Tibial artery (tissue), 4 donors: ENCODE results near the gene CDH5.

Source experiments
- DNase-seq, 2 donors: peaks; one replicate each; pipeline ENCODE4 v3.0.0-alpha.2; 2019
- H3K27ac ChIP-seq, 2 donors: fragments of 200-600 bp; sonication (generic) in 1 of 2; 1 replicate in 1 of 2; 2 replicates in 1 of 2; pipeline ENCODE4 v1.5.1; 2018 to 2019; ENCODE audit warnings: mild to moderate bottlenecking in 1 of 2
- H3K27me3 ChIP-seq, 2 donors: fragments of 200-600 bp; sonication (generic) in 1 of 2; one replicate each; pipeline versions ENCODE4 v1.5.1 to v1.6.0; 2016 to 2019
- H3K36me3 ChIP-seq, 3 donors: fragments of 200-600 bp; sonication (generic) in 2 of 3; one replicate each; pipeline ENCODE4 v1.5.1; 2016 to 2019; ENCODE audit warnings: mild to moderate bottlenecking in 2 of 3
- H3K4me1 ChIP-seq, 4 donors: fragments of 200-600 bp; sonication (generic) in 2 of 4; 1 replicate in 3 of 4; 2 replicates in 1 of 4; pipeline ENCODE4 v1.5.1; 2016 to 2019
- H3K4me3 ChIP-seq, 2 donors: fragments of 200-600 bp; sonication (generic) in 1 of 2; 1 replicate in 1 of 2; 2 replicates in 1 of 2; pipeline ENCODE4 v1.5.1; 2018 to 2019; ENCODE audit warnings: mild to moderate bottlenecking in 2 of 2
- H3K9me3 ChIP-seq, 3 donors: fragments of 200-600 bp; sonication (generic) in 1 of 3; one replicate each; pipeline ENCODE4 v1.5.1; 2016 to 2019
- CTCF ChIP-seq, 2 experiments: fragments of 200-600 bp in 1 of 2; fragments of 450-650 bp in 1 of 2; IDR thresholded peaks; one replicate each; pipeline ENCODE4 v1.5.1; 2017 to 2019; ENCODE audit warnings: antibody characterized with exemption in 2 of 2, mild to moderate bottlenecking in 1 of 2, moderate library complexity in 1 of 2
- intact Hi-C: fragments of 100-400 bp; cut with DNase I; formaldehyde crosslinking; loops from one replicate; pipeline ENCODE4 v1.15.0; 2023; ENCODE audit warnings: low total_unique reads

CDH5 gene

DNA sequence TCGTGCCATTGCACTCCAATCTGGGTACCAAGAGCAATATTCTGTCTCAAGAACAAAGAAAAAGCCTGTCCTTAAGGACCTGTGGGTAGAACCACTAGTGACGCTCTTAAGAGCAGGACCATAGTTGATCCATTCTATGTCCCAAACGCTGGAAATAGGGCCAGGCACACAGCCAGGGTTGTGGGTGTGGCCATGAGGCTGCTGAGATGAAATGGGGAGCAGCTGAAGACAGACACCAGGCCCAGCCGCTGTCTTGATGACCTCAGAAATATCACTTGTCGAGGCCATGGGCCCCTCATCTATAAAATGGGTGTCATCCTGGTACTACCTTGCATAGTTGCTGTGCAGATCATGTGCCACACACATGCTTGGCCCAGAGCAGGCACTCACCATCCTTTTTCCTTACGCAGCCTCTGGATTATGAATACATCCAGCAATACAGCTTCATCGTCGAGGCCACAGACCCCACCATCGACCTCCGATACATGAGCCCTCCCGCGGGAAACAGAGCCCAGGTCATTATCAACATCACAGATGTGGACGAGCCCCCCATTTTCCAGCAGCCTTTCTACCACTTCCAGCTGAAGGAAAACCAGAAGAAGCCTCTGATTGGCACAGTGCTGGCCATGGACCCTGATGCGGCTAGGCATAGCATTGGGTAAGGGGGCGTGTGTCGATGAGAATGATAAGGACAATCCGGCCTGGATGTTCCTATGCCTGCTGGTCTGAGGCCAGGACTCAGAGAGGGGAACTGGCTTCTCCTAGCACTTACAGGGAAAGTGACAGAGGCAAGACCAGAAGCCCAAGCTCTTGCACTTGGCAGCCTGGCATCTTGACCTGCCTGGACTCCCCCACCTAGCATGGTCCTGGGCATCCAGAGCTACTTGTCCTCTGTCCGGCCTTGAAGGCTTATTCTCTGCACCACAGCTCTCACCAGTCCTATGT, 25.5 kb downstream of the CDH5 start:
- Histone ChIP-seq H3K4me1 (no peaks in the 10 kb centered on the region), H3K27ac (no peak overlapping the region), H3K36me3 (peaks cover 0 to 23% (median 5%) of the 10 kb centered on the region in 3 donors), H3K27me3 (no peaks in the 10 kb centered on the region), H3K4me3 (no peak overlapping the region), H3K9me3 (no peaks in the 10 kb centered on the region)
- no peak for TF ChIP-seq CTCF (IDR thresholded peaks at IDR 0.05)
- peak in 1 of 2 donors; percentile 32 for DNase-seq
- intact Hi-C loops = no loop called here

- Histone ChIP-seq H3K36me3 (peaks cover 0 to 5% (median 3%) of the 10 kb centered on the region in 3 donors), H3K4me1 (peaks cover 0 to 2% (median 0%) of the 10 kb centered on the region in 4 donors), H3K27me3 (no peaks in the 10 kb centered on the region), H3K9me3 (no peaks in the 10 kb centered on the region), H3K4me3 (no peak overlapping the region), H3K27ac (no peak overlapping the region)
- DNase-seq = no peak
- TF ChIP-seq CTCF (IDR thresholded peaks at IDR 0.05) = no peak
- intact Hi-C loops = no loop called here
Measured at GRCh38 chr16:66395806-66396555, 29.5 kb downstream of the CDH5 start.

DNA sequence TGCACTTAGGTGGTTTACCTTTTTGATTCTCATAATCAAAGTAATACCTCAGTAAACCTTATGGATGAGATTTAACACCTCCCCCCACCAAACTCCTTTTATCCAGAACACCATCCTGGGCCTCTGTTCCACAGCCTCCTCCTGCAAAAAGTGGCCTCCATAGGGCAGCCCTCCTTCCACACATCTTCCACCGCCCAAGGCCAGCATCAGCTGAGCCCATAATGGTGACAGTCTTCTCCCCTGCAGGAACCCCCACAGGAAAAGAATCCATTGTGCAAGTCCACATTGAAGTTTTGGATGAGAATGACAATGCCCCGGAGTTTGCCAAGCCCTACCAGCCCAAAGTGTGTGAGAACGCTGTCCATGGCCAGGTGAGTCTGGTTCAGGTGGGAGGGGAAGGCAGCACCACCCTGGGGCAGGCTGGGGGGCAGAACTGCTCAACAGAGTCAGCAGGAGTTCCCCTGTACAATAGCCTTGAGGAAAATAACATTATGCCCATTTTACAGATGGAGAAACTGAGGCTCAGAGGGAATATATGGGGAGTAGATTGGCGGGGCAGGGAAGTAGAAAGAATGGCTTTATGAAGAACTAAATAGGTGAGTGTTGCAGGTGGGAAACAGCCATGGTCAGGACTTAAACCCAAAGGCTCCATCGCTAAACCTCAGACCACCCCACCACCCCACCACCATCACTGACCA, 31.4 kb downstream of the CDH5 start:
- peak in 1 of 2 donors; percentile 7 for DNase-seq
- TF ChIP-seq CTCF (IDR thresholded peaks at IDR 0.05) = no peak
- H3K27ac ChIP-seq = no peak overlapping the region

DNA sequence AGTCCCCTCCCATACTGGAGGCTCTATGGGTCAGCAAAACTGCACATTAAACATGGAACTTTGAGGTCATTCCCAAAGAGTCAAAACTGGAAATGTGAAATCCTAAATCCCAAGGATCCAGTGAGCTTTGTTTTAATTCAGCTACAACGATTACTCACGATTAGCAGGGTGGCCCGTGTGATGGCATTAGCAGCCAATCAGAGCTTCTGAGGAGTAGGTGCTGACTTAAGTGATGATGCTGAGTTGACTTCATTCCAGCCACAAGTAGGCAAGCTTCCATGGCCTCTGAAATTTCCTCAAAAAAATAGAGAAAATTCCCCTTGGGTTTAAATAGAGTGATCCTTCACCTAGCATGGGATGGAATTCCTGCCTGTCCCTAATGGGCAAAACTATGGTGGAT, 32.5 kb downstream of the CDH5 start:
- Histone ChIP-seq H3K9me3 (no peaks in the 10 kb centered on the region), H3K36me3 (peaks cover 0 to 5% (median 0%) of the 10 kb centered on the region in 3 donors), H3K27ac (no peak overlapping the region), H3K4me1 (peaks cover 0 to 8% (median 2%) of the 10 kb centered on the region in 4 donors), H3K4me3 (no peak overlapping the region), H3K27me3 (peaks cover 0 to 5% of the 10 kb centered on the region in 2 donors)
- DNase-seq = peak in 1 of 2 donors; percentile 3
- no peak for TF ChIP-seq CTCF (IDR thresholded peaks at IDR 0.05)
- intact Hi-C loops = no loop called here

More for the DNA sequence above, 31.4 kb downstream of the CDH5 start:
- H3K9me3 ChIP-seq = no peaks in the 10 kb centered on the region
- peaks cover 0 to 5% (median 0%) of the 10 kb centered on the region in 3 donors for H3K36me3 ChIP-seq
- H3K4me3 ChIP-seq = no peak overlapping the region
- H3K27me3 ChIP-seq = peaks cover 0 to 5% of the 10 kb centered on the region in 2 donors
- intact Hi-C loops = no loop called here
- peaks cover 0 to 8% (median 2%) of the 10 kb centered on the region in 4 donors for H3K4me1 ChIP-seq

DNA sequence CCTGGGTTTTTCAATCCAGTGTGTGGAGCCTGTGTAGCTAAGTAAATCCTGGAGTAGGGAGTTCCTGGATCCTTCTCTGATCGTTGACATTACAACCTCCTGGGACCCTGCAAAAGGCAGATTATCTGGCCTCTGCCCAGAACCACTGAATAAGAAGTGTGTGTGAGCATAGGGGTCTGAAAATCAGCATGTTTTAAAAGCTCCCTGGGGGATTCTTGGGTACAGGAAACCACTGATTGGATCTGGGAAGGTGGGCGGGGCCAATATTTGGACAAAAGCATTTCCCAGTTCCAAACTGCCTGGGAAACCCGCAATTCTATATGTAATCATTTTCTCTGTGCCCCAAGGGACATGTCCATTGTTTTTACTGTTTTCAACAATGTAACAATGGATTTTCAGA, 33.4 kb downstream of the CDH5 start:
- Histone ChIP-seq H3K4me1 (peaks cover 0 to 8% (median 2%) of the 10 kb centered on the region in 4 donors), H3K27ac (no peak overlapping the region), H3K27me3 (peaks cover 0 to 5% of the 10 kb centered on the region in 2 donors), H3K9me3 (no peaks in the 10 kb centered on the region), H3K4me3 (no peak overlapping the region), H3K36me3 (peaks cover 0 to 5% (median 0%) of the 10 kb centered on the region in 3 donors)
- peak in 1 of 2 donors; percentile 23 for DNase-seq
- intact Hi-C loops = no loop called here
- TF ChIP-seq CTCF (IDR thresholded peaks at IDR 0.05) = no peak
